Activated CD8-positive, alpha-beta memory T cell treated with anti-CD3 and anti-CD28 coated beads for 1 hour (primary cell): ENCODE measurements around the gene ARFGAP1.

ENCODE experiments used
- DNase-seq, 2 donors: peaks; one replicate each; pipeline ENCODE4 v3.0.0-alpha.2; 2020; ENCODE audit warnings: low read depth in 1 of 2; ENCODE audit errors: extremely low read depth in 1 of 2

The ARFGAP1 gene

DNA sequence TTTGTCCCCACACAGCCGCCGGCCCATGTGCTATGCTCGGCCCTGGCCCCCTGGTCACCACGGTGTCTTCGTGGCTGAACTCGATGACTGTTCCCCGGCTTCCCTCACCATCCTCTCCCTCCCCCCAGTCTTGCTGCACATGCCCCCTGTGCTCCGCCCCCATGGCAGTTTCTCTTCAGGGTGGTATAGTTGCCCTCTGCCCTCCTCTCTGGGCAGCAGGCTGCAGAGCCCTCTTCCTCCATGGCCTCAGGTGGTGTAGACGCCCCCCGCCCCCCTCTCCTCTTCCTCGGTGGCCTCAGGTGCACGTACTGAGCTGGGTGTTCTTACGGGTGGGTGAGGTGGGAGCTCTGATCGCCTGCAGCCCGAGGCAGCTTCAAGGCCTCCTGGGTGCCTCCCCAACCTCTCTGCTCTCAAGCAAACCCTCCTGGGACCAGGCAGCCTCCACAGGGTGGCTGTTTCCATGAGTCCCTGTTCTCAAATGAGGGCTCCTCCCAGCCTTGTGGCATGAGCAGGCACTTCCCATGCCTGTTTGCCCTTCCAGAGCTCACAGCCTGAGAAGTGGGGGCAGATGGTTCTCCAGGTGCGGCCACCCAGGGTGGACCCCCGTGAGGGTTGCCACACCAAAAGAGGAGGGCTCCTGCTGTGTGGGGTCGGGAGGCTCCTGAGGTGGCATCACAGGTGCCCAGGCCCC is 45.1 kb downstream of the ARFGAP1 start:
- DNase-seq = no peak

- DNase-seq = no peak
These were observed 46.0 kb downstream of the ARFGAP1 start for GRCh38 chr20:63318391-63319163.

GRCh38 chr20:63319164-63320040 is 46.8 kb downstream of the ARFGAP1 start:
- DNase-seq = no peak

- no peak for DNase-seq
These were observed 47.5 kb downstream of the ARFGAP1 start for GRCh38 chr20:63320041-63320511.

- no peak for DNase-seq
These were observed 48.1 kb downstream of the ARFGAP1 start for GRCh38 chr20:63320616-63321147.

DNA sequence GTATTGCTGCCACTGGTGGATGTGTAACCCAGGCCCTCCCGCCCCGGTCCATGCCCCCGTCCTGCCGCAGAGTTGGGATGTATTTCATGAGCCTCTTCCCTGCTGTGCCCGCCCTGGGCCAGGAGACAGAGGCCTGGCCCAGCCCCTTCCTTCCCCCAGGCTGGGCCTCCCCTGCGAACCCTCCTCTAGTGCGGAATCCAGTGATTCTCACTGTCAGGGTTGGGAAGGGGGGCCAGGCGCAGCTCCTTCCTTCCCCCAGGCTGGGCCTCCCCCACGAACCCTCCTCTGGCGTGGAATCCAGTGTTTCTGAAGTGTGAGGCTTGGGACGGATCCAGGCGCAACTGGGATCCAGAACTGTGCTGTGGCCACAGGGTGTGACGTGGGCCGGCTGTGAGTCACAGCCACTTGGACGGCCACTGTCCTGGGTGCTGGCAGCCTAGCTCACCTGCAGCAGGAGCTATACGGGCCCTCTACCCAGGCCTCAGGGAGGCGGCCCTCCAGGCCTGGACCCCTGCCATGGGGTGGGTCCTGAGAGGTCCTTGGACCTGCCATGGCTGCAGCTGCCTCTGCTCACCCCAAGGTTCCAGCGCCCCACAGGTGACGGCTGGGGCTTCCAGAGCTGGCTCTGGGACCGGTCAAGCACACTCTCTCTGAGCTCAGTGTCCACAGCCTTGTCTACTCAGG is 48.7 kb downstream of the ARFGAP1 start:
- no peak for DNase-seq

GRCh38 chr20:63322146-63322932 is 49.7 kb downstream of the ARFGAP1 start:
- DNase-seq = no peak

- no peak for DNase-seq
These were observed 50.3 kb downstream of the ARFGAP1 start for GRCh38 chr20:63322933-63323273.

GRCh38 chr20:63323357-63323981 is 50.9 kb downstream of the ARFGAP1 start:
- no peak for DNase-seq

DNA sequence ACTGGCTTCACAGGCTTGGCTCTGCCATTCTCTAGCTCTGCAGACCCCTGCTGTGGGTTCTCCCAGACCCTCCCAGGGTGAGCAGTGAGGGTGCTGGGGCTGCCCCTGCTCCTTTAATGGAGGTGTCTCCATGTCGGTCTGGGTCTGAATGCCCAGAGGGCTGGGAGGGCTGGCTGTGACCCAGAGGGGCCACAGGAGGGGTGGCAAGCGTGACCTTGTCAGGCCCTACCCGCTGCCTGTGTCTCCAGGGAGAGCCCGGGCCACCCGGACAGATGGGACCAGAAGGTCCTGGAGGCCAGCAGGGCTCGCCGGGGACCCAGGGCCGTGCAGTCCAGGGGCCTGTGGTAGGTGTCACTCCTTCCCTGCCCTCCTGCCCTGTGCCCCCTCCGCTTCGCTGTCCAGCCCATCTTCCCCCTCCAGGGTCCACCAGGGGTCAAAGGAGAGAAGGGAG is 52.4 kb downstream of the ARFGAP1 start:
- no peak for DNase-seq

DNA sequence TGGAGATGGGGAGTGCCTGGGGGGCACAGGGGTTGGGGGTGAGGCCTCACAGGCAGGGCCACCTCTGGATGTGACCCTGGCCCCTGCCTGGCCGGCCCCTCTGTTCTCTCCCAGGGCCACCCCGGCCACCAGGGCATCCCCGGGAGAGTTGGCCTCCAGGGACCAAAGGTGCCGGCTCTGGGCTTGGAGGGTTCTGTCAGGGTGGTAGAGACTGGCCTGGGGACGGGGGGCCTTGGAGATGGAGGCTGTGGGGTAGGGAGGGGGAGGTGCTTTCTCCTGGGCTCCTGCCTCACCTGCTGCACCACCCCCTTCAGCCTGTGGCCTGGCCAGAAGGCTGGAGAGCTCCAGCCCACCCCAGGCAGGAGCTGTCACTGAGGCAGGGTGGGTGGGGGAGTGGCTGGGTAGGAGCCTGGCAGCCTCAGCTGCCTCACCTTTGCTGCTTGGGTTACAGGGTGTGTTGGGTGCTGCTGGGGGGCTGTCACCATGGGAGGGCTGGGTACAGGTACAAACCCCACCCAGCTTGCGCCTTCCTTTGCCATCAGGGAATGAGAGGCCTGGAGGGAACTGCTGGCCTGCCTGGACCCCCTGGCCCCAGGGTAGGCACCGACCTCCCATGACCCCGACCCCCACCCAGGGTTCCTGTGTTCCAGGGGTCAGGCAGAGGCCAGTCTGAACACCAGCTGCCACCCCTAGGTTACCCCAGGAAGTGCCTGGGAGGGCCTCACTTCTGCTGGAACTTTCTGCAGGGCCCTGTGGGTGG is 53.1 kb downstream of the ARFGAP1 start:
- DNase-seq = no peak

GRCh38 chr20:63326314-63327230 is 54.0 kb downstream of the ARFGAP1 start:
- no peak for DNase-seq

DNA sequence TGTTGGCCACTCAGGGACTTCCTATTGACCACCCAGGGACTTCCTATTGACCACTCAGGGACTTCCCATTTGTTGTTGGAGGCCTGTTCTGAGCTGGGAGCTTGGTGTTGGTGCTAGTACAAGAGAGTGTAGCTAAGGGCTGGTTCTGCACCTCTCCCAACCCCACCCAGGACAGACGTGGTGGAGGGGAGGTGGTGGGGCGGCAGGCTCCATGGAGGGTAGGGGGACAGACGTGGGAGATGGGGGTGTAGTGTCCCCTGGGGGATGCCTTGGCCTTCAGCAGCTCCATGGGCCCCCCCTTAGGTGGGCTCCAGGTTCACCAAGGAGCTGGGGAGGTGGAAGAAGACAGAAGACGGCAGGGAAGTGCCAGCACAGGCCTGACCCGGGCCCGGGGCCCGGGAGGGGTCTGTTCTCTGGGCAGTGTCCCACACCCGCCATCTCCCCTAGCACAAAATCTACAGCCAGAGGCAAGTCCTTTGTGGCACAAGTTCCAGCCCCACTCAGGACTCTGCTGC is 54.7 kb downstream of the ARFGAP1 start:
- no peak for DNase-seq

- no peak for DNase-seq
These were observed 55.5 kb downstream of the ARFGAP1 start for GRCh38 chr20:63328026-63328700.

- no peak for DNase-seq
These were observed 56.2 kb downstream of the ARFGAP1 start for GRCh38 chr20:63328718-63329275.

DNA sequence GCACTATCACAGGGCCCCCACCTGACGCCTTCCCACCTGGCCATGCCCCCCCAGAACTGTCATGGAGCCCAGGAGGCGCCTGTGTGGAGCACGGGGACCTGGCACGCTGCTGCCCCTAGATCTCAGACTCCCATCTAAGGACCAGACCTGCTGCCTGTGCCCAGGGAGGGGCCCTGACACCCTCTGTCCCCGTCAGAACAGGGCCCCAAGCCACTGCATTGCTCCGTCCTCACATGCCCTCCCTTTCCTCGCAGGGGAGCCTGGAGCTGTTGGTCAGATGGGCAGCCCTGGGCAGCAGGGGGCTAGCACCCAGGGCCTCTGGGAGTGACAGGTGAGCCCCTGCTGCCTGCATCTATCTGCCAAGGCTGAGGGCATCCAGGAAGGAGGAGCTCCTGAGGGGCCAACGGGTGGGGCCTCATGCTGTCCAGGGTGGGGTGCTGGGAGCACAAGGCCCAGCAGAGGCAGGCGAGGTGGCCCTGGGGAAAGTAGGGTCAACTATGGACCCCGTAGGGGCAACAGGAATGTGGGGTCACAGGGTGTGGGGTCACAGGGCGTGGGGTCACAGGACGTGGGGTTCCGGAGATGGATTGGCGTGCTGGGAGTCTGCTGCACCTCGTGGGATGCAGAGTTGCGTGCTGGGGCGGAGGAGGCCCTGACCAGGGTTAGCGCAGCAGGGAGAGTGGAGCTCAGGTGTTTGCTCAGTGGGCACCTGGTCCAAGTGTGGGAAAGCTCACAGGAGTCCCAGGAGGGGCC is 56.9 kb downstream of the ARFGAP1 start:
- DNase-seq = no peak
